GM12878 (cell line): ENCODE data around the gene ESRP2. TPM values are rescaled to one million over a fixed set of nuclear protein-coding genes. Genes with fewer than 3 reads are reported as not detected.

ENCODE experiments used
- ATF7 ChIP-seq: fragments of 450-650 bp; IDR thresholded peaks from 2 replicates; pipeline ENCODE4 v1.6.1; 2016; ENCODE audit warnings: low read depth, mild to moderate bottlenecking
- BACH1 ChIP-seq: fragments of 450-650 bp; IDR thresholded peaks from 2 replicates; pipeline ENCODE4 v1.6.1; 2017; ENCODE audit warnings: mild to moderate bottlenecking, borderline replicate concordance
- BCLAF1 ChIP-seq: fragments of 450-650 bp; IDR thresholded peaks from 2 replicates; pipeline ENCODE4 v1.6.1; 2017; ENCODE audit warnings: antibody characterized with exemption, mild to moderate bottlenecking, moderate library complexity
- CBFB ChIP-seq: IDR thresholded peaks from 2 replicates; pipeline ENCODE4 v1.6.1; 2016; ENCODE audit warnings: antibody characterized with exemption, low read depth
- CBX3 ChIP-seq: fragments of 200-600 bp; sonication (generic); IDR thresholded peaks from 2 replicates; pipeline ENCODE4 v1.6.1; 2016; ENCODE audit warnings: low read depth, borderline replicate concordance
- EP300 ChIP-seq, 2 experiments: fragments of 150-350 bp in 1 of 2; IDR thresholded peaks; 2 replicates each; pipeline ENCODE4 v1.6.1; 2011 to 2012; ENCODE audit warnings: low read depth in 2 of 2, low read length in 2 of 2, borderline replicate concordance in 1 of 2, improper control_type of control experiment in 1 of 2, inconsistent platforms in 1 of 2; ENCODE audit not compliant: control insufficient read depth in 1 of 2
- ESRRA ChIP-seq: IDR thresholded peaks from 2 replicates; pipeline ENCODE4 v1.6.1; 2012; ENCODE audit warnings: mild to moderate bottlenecking, low read length, improper control_type of control experiment
- ETV6 ChIP-seq, 2 experiments: fragments of 450-650 bp in 1 of 2; IDR thresholded peaks in 1 of 2; conservative IDR thresholded peaks in 1 of 2; 2 replicates each; pipeline ENCODE4 v1.6.1; 2014; ENCODE audit warnings: antibody characterized with exemption in 1 of 2, borderline replicate concordance in 1 of 2, low read depth in 1 of 2, mild to moderate bottlenecking in 1 of 2, moderate library complexity in 1 of 2
- FOXK2 ChIP-seq: fragments of 450-650 bp; IDR thresholded peaks from 2 replicates; pipeline ENCODE4 v1.6.1; 2017; ENCODE audit warnings: mild to moderate bottlenecking, moderate library complexity
- FOXM1 ChIP-seq: IDR thresholded peaks from 2 replicates; pipeline ENCODE4 v1.6.1; 2012; ENCODE audit warnings: low read depth, mild to moderate bottlenecking, inconsistent platforms, low read length, moderate library complexity
- HDAC6 ChIP-seq: fragments of 200-600 bp; sonication (generic); IDR thresholded peaks from one replicate; pipeline ENCODE4 v1.8.0; 2017; ENCODE audit warnings: antibody characterized with exemption; ENCODE audit not compliant: unreplicated experiment
- HDGF ChIP-seq: fragments of 450-650 bp; IDR thresholded peaks from 2 replicates; pipeline ENCODE4 v1.6.1; 2016; ENCODE audit warnings: antibody characterized with exemption
- KAT2A ChIP-seq: conservative IDR thresholded peaks from 2 replicates; pipeline ENCODE4 v1.6.1; 2011; ENCODE audit warnings: low read depth, low read length; ENCODE audit not compliant: control insufficient read depth
- MTA2 ChIP-seq: fragments of 450-650 bp; IDR thresholded peaks from 2 replicates; pipeline ENCODE4 v1.6.1; 2016; ENCODE audit warnings: low read depth, mild to moderate bottlenecking, moderate library complexity
- MTA3 ChIP-seq: IDR thresholded peaks from 2 replicates; pipeline ENCODE4 v1.6.1; 2012; ENCODE audit warnings: low read length, inconsistent platforms, borderline replicate concordance
- NFYA ChIP-seq: IDR thresholded peaks from 2 replicates; pipeline ENCODE4 v1.6.1; 2011; ENCODE audit warnings: low read depth, mild to moderate bottlenecking, low read length, improper control_type of control experiment, borderline replicate concordance
- PML ChIP-seq: IDR thresholded peaks from 2 replicates; pipeline ENCODE4 v1.6.1; 2012; ENCODE audit warnings: low read length, inconsistent platforms
- POLR2AphosphoS2 ChIP-seq: IDR thresholded peaks from 2 replicates; pipeline ENCODE4 v1.6.1; 2011; ENCODE audit warnings: low read depth, mild to moderate bottlenecking, low read length, improper control_type of control experiment, moderate library complexity
- RB1 ChIP-seq: fragments of 450-650 bp; formaldehyde crosslinking; IDR thresholded peaks from 2 replicates; pipeline ENCODE4 v1.6.1; 2017; ENCODE audit warnings: mild to moderate bottlenecking, borderline replicate concordance
- SIN3A ChIP-seq: IDR thresholded peaks from 2 replicates; pipeline ENCODE4 v1.6.1; 2012; ENCODE audit warnings: low read depth, low read length, improper control_type of control experiment
- SIX5 ChIP-seq: IDR thresholded peaks from 2 replicates; pipeline ENCODE4 v1.6.1; 2011; ENCODE audit warnings: mild to moderate bottlenecking, low read depth, low read length, moderate library complexity; ENCODE audit not compliant: severe bottlenecking
- SMAD5 ChIP-seq: IDR thresholded peaks from 2 replicates; pipeline ENCODE4 v1.6.1; 2016; ENCODE audit warnings: antibody characterized with exemption, low read depth
- SREBF1 ChIP-seq: IDR thresholded peaks from 2 replicates; pipeline ENCODE4 v1.6.1; 2012; ENCODE audit warnings: mild to moderate bottlenecking, low read length
- STAT3 ChIP-seq: IDR thresholded peaks from 2 replicates; pipeline ENCODE4 v1.6.1; 2011; ENCODE audit warnings: low read depth, low read length, improper control_type of control experiment
- SUZ12 ChIP-seq: fragments of 200-600 bp; sonication (generic); IDR thresholded peaks from one replicate; pipeline ENCODE4 v1.6.1; 2018; ENCODE audit warnings: antibody characterized with exemption, mild to moderate bottlenecking; ENCODE audit not compliant: unreplicated experiment
- TAF1 ChIP-seq: IDR thresholded peaks from 2 replicates; pipeline ENCODE4 v1.6.1; 2011; ENCODE audit warnings: mild to moderate bottlenecking, low read depth, low read length, borderline replicate concordance
- USF1 ChIP-seq: IDR thresholded peaks from 2 replicates; pipeline ENCODE4 v1.6.1; 2011; ENCODE audit warnings: borderline replicate concordance, low read depth, mild to moderate bottlenecking, moderate library complexity, mixed read lengths, low read length; ENCODE audit not compliant: insufficient read depth; ENCODE audit errors: extremely low read length
- WRNIP1 ChIP-seq: IDR thresholded peaks from 2 replicates; pipeline ENCODE4 v1.6.1; 2011; ENCODE audit warnings: low read depth, low read length, improper control_type of control experiment, borderline replicate concordance
- polyA plus RNA-seq, 11 experiments: library from polyadenylated mRNA; depleted of rRNA in 4 of 11; unstranded in 6 of 11; stranded (reverse) in 5 of 11; fragments of >200 nt; fragmentation: Nextera tagmentation in 4 of 11; fragmentation: Illumina TruSeq in 1 of 11; extraction: Ambion mirVana in 4 of 11; extraction: Trizol in 1 of 11; gene quantifications; 1 replicate in 1 of 11; 2 replicates in 10 of 11; pipeline versions ENCODE4 v1.2.1 to v1.2.3, GENCODE V29; 2011 to 2016; ENCODE audit warnings: inconsistent platforms in 2 of 11, missing spikeins in 2 of 11, low read depth in 1 of 11
- total RNA-seq, 4 experiments: library from RNA; depleted of rRNA in 3 of 4; stranded (reverse); fragments of >200 nt in 3 of 4; fragmentation: Illumina TruSeq in 1 of 4; extraction: Trizol in 1 of 4; gene quantifications; 2 replicates each; pipeline versions ENCODE4 v1.2.1 to v1.2.3, GENCODE V29; 2013 to 2021

ESRP2 gene
- total and polyA plus RNA-seq, 10 of the 15 experiments (the other 5 are each of a cell fraction or from before 2014, with no cell fraction given): 0.04 to 0.64 (median 0.08) TPM; not detected in 3

GRCh38 chr16:68244903-68245853, 9.3 kb upstream of the ESRP2 start, which contains the start of gene PLA2G15 (continued):
- TF ChIP-seq TAF1: no peak; the same call in 1 of the 2 replicates
- TF ChIP-seq POLR2AphosphoS2: 0 out of 2 replicates have a peak, but pooled peaks have one; percentile 68
- no peak for TF ChIP-seq KAT2A
- TF ChIP-seq BCLAF1: no peak
- no peak for TF ChIP-seq ATF7
- peak; percentile 16; the same call in 1 of the 2 replicates for TF ChIP-seq MTA2
- TF ChIP-seq WRNIP1: no peak
- TF ChIP-seq ETV6 (conservative IDR thresholded peaks at IDR 0.05 in 1 of 2, IDR thresholded peaks at IDR 0.05 in 1 of 2; ENCODE audit: borderline replicate concordance in 1 of 2, low read depth in 1 of 2): no peak
- TF ChIP-seq NFYA: peak; percentile 12; the same call in 1 of the 2 replicates
- TF ChIP-seq CBX3: no peak
- TF ChIP-seq PML: no peak
- TF ChIP-seq SREBF1: no peak
- TF ChIP-seq BACH1: 0 out of 2 replicates have a peak, but pooled peaks have one; percentile 14
- TF ChIP-seq CBFB: no peak
- TF ChIP-seq USF1: peak; percentile 2
- no peak; the same call in 1 of the 2 replicates for TF ChIP-seq RB1
- 0 out of 4 replicates have a peak, but pooled peaks of 1 of the 2 experiments have one; percentile 22 for TF ChIP-seq EP300 (IDR thresholded peaks at IDR 0.05; ENCODE audit: borderline replicate concordance in 1 of 2, control insufficient read depth in 1 of 2, low read depth in 2 of 2, low read length in 2 of 2)
- TF ChIP-seq SIN3A: peak; percentile 34; the same call in 1 of the 2 replicates
- TF ChIP-seq HDGF: peak; percentile 92
- TF ChIP-seq STAT3: no peak
- no peak for TF ChIP-seq SMAD5
- no peak for TF ChIP-seq MTA3
- no peak for TF ChIP-seq SUZ12
- no peak for TF ChIP-seq ESRRA
- TF ChIP-seq SIX5: no peak
- no peak for TF ChIP-seq FOXM1
- TF ChIP-seq FOXK2: no peak
- TF ChIP-seq HDAC6: no peak
